ENCODE results near the gene PROSER3. TPM values are rescaled to one million over a fixed set of nuclear protein-coding genes. Genes with fewer than 3 reads are reported as not detected.

The PROSER3 gene
- total RNA-seq, 2 donors from 2014 or later: 7.3 to 14.2 TPM

DNA sequence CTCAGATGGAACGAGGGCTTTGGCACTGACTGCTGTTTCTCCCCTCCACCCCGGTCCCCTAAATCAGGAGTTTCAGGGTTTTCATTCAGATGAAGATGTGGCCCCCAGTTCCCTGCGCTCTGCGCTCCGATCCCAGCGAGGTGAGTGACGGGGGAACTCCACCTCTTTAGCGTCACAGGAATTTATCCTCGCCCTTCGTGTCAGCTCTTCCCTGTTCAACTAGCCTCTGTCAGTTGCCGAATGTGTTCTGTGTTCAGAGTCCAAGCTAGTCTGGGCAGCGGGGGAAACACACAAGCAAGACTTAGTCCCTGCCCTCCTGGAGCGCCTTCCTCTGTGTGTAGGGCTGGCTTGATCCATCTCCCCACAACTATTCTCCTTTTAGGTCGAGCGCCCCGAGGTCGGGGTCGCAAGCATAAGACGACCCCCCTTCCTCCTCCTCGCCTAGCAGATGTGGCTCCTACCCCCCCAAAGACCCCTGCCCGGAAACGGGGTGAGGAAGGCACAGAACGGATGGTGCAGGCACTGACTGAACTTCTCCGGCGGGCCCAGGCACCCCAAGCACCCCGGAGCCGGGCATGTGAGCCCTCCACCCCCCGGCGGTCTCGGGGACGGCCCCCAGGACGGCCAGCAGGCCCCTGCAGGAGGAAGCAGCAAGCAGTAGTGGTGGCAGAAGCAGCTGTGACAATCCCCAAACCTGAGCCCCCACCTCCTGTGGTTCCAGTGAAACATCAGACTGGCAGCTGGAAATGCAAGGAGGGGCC is 38.4 kb upstream of the PROSER3 start:
- WGBS, 2 donors: 73 to 77% methylated on average over 21 to 32 of the region's 32 CpGs
- no peak for ATAC-seq
- Histone ChIP-seq H3K4me1 (peaks cover 34% of the 10 kb centered on the region), H3K27ac (no peak overlapping the region), H3K4me3 (no peak overlapping the region), H3K9me3 (no peaks in the 10 kb centered on the region), H3K27me3 (no peaks in the 10 kb centered on the region), H3K36me3 (replicated peaks in 1 of 2; ENCODE audit: insufficient read depth in 1 of 2, low read depth in 2 of 2) (peaks cover 13 to 18% of the 10 kb centered on the region in 2 donors)
- no peak for TF ChIP-seq POLR2A (IDR thresholded peaks at IDR 0.05)
- TF ChIP-seq, protein P1, sequence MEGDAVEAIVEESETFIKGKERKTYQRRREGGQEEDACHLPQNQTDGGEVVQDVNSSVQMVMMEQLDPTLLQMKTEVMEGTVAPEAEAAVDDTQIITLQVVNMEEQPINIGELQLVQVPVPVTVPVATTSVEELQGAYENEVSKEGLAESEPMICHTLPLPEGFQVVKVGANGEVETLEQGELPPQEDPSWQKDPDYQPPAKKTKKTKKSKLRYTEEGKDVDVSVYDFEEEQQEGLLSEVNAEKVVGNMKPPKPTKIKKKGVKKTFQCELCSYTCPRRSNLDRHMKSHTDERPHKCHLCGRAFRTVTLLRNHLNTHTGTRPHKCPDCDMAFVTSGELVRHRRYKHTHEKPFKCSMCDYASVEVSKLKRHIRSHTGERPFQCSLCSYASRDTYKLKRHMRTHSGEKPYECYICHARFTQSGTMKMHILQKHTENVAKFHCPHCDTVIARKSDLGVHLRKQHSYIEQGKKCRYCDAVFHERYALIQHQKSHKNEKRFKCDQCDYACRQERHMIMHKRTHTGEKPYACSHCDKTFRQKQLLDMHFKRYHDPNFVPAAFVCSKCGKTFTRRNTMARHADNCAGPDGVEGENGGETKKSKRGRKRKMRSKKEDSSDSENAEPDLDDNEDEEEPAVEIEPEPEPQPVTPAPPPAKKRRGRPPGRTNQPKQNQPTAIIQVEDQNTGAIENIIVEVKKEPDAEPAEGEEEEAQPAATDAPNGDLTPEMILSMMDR (IDR thresholded peaks at IDR 0.05): no peak
- intact Hi-C loops (cut with DNase I): loop anchor here (10.0 kb wide), 1 partner anchor 165 kb away; no protein-coding TSS in a partner anchor
- no peak for DNase-seq

DNA sequence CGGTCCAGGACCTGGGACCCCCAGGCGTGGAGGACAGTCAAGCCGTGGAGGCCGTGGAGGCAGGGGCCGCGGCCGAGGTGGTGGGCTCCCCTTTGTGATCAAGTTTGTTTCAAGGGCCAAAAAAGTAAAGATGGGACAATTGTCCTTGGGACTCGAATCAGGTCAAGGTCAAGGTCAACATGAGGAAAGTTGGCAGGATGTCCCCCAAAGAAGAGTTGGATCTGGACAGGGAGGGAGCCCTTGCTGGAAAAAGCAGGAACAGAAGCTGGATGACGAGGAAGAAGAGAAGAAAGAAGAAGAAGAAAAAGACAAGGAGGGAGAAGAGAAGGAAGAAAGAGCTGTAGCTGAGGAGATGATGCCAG is 37.8 kb upstream of the PROSER3 start:
- no peak overlapping the region for H3K27ac ChIP-seq
- H3K9me3 ChIP-seq: no peaks in the 10 kb centered on the region
- no peak overlapping the region for H3K4me3 ChIP-seq
- no peak for TF ChIP-seq POLR2A (IDR thresholded peaks at IDR 0.05)
- intact Hi-C loops (cut with DNase I): no loop called here
- no peak for ATAC-seq
- peaks cover 18 to 23% of the 10 kb centered on the region in 2 donors for H3K36me3 ChIP-seq (replicated peaks in 1 of 2; ENCODE audit: insufficient read depth in 1 of 2, low read depth in 2 of 2)
- H3K27me3 ChIP-seq: no peaks in the 10 kb centered on the region
- H3K4me1 ChIP-seq: peaks cover 32% of the 10 kb centered on the region
- WGBS, 2 donors: 85 to 89% methylated on average over 8 to 9 of the region's 9 CpGs
- no peak for DNase-seq

- peaks cover 23 to 28% of the 10 kb centered on the region in 2 donors for H3K36me3 ChIP-seq (replicated peaks in 1 of 2; ENCODE audit: insufficient read depth in 1 of 2, low read depth in 2 of 2)
- H3K9me3 ChIP-seq: no peaks in the 10 kb centered on the region
- H3K4me1 ChIP-seq: peaks cover 27% of the 10 kb centered on the region
- ATAC-seq (no peak), DNase-seq (no peak)
- TF ChIP-seq, protein P1 (IDR thresholded peaks at IDR 0.05): no peak
- TF ChIP-seq POLR2A (IDR thresholded peaks at IDR 0.05): no peak
- no peaks in the 10 kb centered on the region for H3K27me3 ChIP-seq
- H3K27ac ChIP-seq: no peak overlapping the region
- 76 to 93% methylated on average over 4 to 12 of the region's 17 CpGs for WGBS, 2 donors
- intact Hi-C loops (cut with DNase I): no loop called here
- H3K4me3 ChIP-seq: no peak overlapping the region
Measured at GRCh38 chr19:35720648-35721047, 37.3 kb upstream of the PROSER3 start.

DNA sequence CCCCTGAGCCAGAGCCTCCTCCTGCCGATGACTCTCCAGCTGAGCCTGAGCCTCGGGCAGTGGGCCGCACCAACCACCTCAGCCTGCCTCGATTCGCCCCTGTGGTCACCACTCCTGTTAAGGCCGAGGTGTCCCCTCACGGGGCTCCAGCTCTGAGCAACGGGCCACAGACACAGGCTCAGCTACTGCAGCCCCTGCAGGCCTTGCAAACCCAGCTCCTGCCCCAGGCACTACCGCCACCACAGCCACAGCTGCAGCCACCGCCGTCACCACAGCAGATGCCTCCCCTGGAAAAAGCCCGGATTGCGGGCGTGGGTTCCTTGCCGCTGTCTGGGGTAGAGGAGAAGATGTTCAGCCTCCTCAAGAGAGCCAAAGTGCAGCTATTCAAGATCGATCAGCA is 36.6 kb upstream of the PROSER3 start:
- DNase-seq: no peak
- Histone ChIP-seq H3K4me1 (peaks cover 20% of the 10 kb centered on the region), H3K36me3 (replicated peaks in 1 of 2; ENCODE audit: insufficient read depth in 1 of 2, low read depth in 2 of 2) (peaks cover 27 to 36% of the 10 kb centered on the region in 2 donors), H3K27me3 (no peaks in the 10 kb centered on the region), H3K4me3 (no peak overlapping the region), H3K27ac (no peak overlapping the region), H3K9me3 (no peaks in the 10 kb centered on the region)
- intact Hi-C loops (cut with DNase I): no loop called here
- TF ChIP-seq, protein P1 (IDR thresholded peaks at IDR 0.05): no peak
- no peak for TF ChIP-seq POLR2A (IDR thresholded peaks at IDR 0.05)
- no peak for ATAC-seq
- WGBS, 2 donors: 93 to 95% methylated on average over 11 to 16 of the region's 16 CpGs

DNA sequence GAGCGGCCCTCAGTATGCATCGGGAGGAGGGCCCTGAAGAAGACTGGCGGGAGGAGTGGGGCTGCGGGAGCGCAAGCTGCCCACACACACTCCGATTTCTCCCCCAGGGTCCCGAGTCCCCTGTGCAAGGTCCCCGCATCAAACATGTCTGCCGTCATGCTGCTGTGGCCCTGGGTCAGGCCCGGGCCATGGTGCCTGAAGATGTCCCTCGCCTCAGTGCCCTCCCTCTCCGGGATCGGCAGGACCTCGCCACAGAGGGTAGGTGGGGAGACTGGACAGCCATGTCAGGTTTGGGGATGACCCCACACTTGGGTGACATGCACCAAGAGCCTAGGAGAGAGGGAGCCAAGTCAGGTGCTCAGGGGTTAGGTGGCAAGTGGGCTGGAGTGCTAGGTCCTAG is 35.5 kb upstream of the PROSER3 start:
- WGBS, 2 donors: 97% methylated on average over 11 to 14 of the region's 14 CpGs
- H3K4me1 ChIP-seq: peaks cover 17% of the 10 kb centered on the region
- peaks cover 27 to 44% of the 10 kb centered on the region in 2 donors for H3K36me3 ChIP-seq (replicated peaks in 1 of 2; ENCODE audit: insufficient read depth in 1 of 2, low read depth in 2 of 2)
- no peaks in the 10 kb centered on the region for H3K9me3 ChIP-seq
- TF ChIP-seq, protein P1 (IDR thresholded peaks at IDR 0.05): no peak
- TF ChIP-seq POLR2A (IDR thresholded peaks at IDR 0.05): no peak
- no peak overlapping the region for H3K4me3 ChIP-seq
- no peak overlapping the region for H3K27ac ChIP-seq
- ATAC-seq (no peak), DNase-seq (no peak)
- no peaks in the 10 kb centered on the region for H3K27me3 ChIP-seq
- intact Hi-C loops (cut with DNase I): no loop called here

Data from body of pancreas (tissue), 4 donors.